Left forelimb (tissue), 1 donor: Measurements from ENCODE around the gene LY6G6D.
A peak's percentile ranks its signal among the peaks of the same experiment; 100 is the strongest.
"Not testable (repeated sequence)": the region's sequence is repeated elsewhere in the genome, so short reads cannot be mapped to it uniquely, and the experiment has no call there.

Experiments
- DNase-seq: peaks from one replicate; pipeline ENCODE4 v3.0.0-alpha.2; 2018; ENCODE audit warnings: low spot score

LY6G6D gene

DNA sequence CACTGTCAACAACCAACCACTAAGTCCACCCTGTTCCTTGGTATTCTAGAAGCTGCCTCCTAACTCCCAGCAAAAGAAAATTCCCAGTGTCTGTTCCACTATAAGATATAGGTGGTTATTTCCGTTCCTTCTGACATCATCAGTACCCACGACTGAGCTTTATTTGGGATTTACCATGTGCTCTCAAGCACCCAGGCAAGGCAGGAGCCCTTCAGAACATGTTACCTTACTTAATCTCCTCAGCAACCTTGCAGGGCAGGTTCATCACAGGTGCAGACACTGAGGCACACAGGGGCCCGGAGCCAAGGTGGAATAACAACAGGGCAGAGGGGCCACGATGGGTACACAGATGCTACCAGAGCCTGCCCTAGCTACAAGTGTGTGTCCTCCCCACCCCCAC, 22.8 kb upstream of the LY6G6D start:
- DNase-seq, result no peak

DNA sequence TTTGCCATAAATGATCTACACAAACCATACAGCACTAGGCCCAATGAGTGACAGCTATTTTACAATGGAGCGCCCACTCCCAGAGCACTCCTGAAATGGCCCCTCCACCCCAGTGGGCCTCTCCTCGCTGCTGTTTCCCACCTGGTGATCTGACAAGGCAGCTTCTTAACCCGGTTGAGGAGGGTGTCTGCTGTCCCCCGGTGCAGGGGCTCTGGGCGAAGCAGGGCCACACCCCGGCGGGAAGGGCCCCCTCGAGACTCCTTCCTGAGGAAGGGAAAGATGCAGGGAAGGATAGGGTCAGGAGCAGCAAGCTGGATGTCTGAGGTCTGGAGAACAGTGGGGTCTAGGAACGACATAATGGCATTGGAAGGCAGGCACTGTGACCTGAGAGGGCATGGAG, 22.3 kb upstream of the LY6G6D start:
- DNase-seq, result no peak

DNA sequence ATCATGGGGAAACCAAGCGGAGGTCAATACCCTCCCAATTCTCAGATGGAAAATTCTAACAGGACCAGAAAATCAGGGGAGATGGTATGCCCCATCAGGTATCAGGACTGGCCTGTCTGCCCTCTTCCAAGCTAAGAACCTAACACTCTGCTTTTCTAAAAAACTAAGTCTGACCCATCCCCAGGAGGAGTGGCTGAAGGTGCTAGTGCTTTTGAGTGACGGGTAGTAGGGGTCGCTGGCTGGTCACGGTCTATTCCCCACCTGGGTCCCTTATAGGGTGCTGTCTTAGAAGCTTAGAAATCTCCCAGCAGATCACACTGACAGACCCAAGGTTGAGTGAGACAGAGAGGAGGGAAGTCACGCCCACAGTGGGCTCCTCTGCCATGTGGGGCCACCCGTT, 21.6 kb upstream of the LY6G6D start:
- no peak for DNase-seq

DNA sequence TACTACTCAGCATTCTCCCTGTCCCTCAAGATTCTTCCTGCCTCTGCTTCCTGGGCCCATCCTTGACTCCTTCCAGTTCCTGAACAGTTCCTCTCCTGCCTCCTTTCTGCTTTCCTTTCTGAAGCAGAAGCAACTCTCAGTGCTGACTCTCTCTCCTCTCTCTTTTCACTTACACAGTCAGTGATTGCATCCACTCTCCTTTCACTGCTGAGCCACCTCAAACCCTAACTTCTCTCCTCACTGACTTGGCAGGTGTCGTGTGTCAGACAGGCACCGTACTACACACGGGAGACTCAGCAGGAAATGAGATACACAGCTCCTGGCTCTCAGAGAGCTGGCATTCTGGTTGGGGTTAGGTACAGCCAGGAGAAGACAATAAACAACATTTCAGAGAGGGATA, 17.6 kb upstream of the LY6G6D start:
- DNase-seq, result no peak

DNA sequence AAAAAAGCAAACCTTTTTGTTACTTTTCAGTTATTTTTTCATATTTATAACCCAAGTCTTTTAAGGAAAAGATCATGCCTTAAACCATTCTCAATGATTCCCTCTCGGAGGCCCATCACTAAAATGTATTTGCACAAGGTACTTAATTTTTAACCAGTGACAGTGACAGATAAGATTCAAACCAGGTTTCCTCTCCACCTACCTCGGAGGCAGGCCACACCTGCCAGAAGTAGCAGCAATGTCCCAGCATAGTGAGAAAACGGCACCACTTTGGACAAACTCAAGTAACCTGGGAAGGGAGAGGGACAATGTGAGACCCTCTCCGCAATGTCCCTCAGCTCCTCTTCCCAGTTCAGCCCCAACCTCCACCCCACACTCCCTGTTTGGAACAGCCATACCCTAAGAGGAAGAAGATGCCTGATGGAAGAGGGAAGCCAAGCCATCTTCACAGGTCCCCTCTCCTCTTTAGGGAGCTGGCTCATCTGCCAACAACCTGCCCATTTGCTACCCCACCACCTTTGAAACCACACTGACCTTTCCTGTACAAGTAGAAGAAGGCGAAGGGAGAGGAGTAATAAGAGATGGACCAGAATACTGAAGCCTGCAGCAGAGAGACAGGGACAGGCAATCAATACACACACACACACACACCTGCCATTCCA, 14.3 kb upstream of the LY6G6D start:
- DNase-seq, result no peak

DNA sequence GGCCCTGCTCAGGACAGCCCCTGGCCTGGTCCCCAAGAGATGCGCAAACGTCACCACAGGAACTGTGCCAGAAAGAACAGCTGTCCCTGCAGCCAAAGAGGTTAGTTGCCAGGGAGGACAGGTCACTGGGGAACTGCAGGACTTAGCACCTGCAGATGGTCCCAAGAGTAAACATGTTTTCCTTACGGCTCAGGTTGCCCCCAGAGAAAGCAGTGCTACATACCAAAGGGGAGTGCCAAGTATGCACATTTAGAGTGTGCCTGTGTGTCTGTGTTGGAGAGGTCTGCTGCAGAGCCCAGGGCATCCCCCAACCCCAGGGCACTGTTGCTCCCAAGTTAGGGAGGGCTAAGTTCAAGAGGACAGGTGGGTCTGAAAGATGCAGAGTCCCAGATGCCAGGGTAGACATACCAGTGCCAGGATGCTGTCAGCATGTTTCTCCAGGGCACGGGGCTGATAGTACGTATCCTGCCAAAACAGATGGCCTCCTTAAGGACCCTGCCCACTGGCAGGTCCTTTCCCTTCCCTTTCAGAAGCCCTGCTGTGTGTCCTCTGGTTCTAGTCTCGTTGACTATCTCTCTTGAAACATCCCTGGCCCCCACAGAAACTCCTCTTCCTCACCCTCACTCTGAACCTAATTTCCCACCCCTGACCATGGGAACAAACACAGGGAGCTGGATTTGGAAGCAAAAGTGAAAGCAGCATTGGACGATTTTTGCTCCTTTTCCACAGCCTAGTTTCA, 13.3 kb upstream of the LY6G6D start:
- DNase-seq, result no peak

DNA sequence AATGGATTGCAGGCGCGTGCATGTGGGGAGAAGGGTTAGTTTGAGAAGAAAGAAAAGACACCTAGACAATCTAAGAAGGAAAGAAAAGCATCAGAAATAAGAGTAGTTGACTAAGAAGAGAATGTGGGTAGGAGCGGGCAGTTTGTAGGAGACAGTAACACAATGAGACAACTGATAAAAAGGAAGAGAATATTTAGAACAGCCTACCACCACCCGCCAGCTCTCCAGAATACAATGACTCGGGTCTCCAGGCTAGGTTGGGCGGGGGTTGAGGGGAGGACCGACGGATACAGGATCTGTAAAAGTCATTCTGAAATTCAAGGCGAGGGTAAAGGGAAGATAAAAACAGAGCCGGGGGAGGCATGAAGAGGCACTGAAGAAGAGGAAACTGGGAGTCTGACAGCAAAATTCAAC, 12.7 kb upstream of the LY6G6D start:
- no peak for DNase-seq

DNA sequence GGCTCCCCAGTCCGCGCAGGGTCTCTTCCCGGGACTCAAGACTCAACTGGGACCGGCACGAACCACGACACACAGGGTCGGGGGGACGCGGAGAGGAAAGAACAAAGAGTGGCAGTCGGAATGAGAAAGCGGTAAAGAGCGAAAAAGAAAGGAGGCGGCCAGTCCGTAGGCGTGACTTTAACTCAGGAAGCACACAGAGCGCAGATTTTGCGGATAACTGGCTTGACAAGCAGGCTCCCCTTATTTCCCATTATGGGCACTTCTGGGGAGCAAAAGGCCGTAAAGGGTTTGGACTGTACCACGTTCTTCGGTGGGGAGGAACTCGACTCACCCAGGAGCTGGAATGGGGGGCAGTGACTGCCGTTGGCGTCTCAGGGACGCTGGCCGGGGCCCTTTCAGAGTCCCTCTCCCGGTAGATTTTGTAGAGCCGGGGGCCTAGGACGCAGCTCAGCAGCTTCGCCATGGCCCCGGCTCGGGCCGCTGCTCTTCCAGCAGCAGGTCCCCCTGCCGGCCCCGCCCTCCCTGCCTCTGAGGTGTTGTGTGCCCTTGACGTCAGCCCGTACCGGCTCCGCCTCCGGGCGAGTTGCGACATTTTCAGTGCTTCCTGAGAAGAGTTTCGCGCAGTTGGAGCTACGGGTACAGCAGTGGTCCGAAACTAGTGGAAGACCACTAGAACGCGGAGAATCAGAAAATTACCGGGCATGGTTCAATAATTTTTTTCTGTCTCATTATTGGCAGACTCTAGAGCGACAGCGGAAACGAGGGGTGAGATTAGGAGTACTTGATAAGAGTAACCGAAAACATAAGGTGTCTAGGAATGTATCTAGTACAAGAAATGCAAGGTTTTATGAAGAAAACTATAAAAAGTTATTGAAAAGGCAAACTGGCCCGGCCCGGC, 12.1 kb upstream of the LY6G6D start, which contains the start of gene ABHD16A:
Gene ABHD16A (minus strand): TSS at position 506 of the 898 bp plus-strand sequence. CDS start 43 bp downstream, at position 463.
- DNase-seq, result peak; percentile 99

DNA sequence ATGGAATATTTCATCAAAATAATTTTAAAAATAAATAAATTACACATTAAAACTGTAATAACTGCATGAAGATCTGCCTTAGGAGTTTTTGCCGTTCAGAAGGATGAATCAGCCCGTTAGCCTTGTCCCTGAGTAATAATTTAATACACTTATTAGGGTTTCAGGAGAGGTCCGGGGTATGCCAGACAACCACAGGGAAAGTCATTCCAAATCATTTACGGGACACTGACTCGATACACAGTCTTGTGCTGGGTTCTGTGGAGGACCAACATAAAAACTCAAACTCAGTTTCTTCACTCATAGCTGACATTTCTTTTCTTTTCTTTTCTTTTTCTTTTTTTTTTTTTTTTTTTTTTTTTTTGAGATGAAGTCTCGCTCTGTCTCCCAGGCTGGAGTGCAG, 9.2 kb upstream of the LY6G6D start:
- DNase-seq, result no peak

DNA sequence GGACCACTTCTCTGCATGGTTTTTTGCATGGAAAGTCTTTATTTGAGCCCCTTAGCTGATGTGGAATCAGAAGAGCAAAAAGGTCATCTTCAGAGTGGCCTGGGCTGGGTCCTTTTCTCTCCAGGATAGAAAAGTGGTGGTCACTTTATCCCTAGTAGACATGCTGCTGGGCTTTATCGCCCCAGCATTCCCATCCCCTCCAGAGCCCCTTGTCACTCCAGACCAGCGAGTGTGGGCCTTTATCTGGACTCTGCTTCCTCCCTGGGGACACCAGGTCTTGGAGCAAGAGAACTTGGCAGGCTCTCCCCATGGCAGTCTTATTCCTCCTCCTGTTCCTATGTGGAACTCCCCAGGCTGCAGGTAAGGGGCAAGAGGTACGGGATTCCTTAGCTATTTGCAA, 8.5 kb upstream of the LY6G6D start, which contains the start of gene LY6G6F:
Gene LY6G6F (plus strand): TSS at position 268 of the 400 bp plus-strand sequence. CDS start 41 bp downstream, at position 309.
- DNase-seq, result no peak

DNA sequence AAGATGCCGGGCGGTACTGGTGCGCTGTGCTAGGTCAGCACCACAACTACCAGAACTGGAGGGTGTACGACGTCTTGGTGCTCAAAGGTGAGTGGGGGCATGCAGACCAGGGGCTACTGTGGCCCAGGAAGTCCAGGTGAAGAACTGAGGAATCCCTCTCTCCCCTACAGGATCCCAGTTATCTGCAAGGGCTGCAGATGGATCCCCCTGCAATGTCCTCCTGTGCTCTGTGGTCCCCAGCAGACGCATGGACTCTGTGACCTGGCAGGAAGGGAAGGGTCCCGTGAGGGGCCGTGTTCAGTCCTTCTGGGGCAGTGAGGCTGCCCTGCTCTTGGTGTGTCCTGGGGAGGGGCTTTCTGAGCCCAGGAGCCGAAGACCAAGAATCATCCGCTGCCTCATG, 7.4 kb upstream of the LY6G6D start:
- DNase-seq, result no peak

DNA sequence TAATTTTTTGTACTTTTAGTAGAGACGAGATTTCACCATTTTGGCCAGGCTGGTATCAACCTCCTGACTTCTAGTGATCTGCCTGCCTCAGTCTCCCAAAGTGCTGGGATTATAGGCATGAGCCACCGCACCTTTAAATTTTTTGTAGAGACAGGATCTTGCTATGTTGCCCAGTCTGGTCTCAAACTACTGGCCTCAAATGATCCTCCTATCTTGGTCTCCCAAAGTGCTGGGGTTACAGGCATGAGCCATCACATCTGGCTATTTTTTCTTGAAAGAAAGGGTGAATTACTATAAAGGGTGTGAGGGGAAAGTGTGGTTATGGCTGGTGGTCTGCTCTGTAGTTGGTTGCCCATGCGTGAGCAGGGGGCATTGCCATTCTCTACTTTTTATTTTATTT, 6.9 kb upstream of the LY6G6D start:
- DNase-seq, result no peak

DNA sequence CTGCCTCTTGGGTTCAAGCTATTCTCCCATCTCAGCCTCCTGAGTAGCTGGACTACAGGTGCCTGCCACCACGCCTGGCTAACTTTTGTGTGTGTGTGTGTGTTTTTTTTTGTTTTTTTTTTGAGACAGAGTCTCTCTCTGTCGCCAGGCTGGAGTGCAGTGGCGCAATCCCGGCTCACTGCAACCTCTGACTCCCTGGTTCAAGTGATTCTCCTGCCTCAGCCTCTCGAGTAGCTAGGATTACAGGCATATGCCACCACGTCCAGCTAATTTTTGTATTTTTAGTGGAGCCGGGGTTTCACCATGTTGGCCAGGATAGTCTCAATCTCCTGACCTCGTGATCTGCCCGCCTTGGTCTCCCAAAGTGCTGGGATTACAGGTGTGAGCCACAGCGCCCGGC, 6.0 kb upstream of the LY6G6D start:
- not testable (repeated sequence) for DNase-seq

DNA sequence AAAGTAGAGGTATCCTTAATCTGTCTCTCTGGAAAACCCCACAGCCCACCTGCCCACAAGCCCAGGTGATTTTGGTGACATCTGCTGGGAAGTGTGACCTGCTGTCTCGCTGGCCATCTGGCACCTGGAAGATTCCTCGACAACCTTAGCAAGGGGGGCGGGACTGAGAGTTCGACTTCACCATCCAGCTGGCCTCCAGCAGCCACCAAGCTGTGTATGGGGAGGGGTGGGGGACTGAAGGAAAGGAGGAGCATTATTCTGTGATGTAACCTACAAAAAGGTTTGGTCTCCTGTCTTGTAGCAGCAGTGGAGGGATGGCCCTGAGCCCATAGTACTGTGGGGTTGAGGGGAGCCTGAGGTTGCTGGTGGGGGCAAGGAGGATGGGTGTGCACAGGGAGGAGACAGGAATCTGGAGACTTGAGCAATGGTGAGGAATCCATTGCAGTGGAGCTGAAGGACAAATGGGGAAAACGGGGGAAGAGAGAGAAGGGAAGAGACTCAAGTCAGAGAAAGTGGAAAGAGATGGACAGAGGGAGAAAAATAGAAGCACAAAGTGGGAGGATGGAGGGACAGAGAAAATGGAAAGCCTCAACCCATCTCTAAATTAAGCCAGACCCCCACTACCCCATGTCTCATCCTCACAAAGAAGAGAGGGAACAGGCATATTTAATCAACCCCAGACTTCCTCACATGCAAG, 4.5 kb upstream of the LY6G6D start:
- no peak for DNase-seq

DNA sequence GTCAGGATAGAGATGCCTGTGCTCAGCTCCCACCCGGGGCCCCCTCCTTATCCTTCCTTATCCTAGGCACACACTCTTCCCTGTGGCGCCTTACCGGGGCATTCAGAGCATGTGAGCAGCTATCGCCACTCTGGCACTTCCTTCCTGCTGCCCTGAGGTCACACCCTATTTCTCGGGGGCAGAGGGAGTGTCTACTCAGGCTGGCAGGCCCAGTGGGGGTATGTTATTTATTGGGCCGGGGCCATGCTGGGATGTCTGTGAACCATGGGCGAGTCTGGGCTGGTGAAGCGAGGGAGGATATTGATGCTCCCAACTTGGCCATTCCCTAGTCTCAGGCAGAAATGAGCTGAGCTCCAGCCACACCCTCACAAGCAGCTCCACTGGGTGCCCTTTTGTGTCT, 3.9 kb upstream of the LY6G6D start:
- no peak for DNase-seq

DNA sequence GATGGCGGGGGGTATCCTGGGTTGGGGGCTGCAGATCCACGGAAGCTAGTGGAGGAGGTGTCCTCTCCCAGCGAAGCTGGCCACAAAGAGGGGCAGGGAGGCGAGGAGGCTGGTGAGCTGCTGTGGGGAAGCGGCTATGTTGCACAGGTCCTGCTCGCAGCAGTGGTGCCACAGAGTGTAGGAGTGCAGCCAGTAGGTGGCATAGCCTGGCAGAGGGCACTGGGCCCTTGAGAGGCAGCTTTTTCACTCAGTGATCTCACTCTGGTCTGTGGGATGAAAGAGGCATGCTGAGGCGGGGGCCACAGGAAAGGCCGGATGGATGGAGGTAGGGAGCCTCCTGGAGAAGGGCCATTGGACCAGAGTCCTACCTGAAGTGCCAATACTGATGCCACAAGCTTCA, 2.9 kb upstream of the LY6G6D start:
- DNase-seq, result no peak

DNA sequence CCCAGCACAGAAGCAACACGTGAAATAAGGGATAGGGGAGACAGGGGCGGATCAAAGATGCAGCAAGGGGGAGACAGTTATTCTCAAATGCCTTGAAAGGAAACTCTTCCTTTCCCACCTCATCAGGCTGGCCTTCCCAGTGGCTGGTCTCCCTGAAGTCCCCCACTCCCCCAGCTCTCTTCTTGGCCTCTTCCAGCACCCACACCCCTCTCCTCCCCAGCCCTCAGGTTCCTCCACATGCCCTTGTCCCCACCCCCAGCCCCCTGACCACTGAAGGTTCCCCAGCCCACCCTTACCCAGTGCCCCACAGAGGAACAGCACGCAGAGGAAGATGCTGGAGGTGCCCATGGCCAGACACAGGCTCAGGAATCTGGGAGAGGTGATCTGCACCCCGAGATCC, 1.7 kb upstream of the LY6G6D start:
- no peak for DNase-seq

DNA sequence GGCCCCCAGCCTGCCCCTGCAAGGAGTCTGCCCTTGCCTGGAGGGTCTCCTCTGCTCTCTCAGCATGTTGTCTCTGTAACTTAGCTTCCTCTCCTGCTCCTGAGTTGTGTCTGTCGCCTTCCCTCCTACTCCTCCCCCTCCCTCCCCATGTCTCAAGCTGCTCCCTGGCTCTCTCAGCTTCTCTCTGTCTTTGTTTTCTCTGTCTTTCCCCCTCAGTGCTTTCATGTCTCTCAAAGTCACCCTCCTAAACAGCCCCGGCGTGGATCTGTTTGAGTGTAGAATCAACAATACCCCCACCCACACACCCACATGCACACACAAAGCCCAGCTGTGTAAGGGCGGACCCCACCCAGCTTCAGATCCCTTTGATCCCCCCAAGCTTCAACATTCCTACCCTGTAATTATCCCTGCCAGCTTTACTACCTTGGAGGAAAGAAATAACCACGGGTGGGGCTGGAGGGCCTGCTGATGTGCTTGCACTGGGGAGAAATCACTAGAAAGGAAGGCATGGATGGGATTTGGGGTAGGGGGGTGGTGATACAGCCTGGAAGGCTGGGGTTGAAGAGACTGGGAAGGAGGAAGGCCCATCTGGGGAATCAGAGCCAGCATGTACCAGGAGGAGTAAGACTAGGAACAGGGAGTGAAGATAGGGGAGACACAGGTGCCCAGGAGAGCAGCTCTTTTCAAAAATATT, 1.0 kb upstream of the LY6G6D start:
- DNase-seq, result no peak

DNA sequence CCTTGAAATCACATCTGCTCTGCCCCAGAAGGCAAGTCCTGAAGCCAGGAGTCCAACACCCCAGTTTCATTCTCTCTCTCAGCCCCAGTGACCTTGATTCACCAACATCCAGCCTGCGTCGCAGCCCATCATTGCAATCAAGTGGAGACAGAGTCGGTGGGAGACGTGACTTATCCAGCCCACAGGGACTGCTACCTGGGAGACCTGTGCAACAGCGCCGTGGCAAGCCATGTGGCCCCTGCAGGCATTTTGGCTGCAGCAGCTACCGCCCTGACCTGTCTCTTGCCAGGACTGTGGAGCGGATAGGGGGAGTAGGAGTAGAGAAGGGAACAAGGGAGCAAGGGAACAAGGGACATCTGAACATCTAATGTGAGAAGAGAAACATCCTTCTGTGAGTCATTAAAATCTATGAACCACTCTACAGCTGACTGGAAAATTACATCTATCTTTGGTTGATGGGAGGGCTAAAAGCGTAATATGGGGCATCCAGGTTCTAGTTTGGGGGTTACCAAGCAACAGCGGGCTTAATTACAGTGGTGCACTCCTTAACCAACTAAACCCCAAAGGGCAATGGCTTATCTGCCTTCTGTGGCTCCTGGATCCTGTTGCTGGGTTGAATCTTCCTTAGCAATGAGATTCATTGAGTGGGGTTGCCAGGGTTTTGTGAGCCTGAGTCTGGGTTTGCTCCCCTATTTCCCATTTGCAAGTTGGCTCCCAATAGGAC, 2.5 kb downstream of the LY6G6D start:
- DNase-seq, result peak; percentile 63

DNA sequence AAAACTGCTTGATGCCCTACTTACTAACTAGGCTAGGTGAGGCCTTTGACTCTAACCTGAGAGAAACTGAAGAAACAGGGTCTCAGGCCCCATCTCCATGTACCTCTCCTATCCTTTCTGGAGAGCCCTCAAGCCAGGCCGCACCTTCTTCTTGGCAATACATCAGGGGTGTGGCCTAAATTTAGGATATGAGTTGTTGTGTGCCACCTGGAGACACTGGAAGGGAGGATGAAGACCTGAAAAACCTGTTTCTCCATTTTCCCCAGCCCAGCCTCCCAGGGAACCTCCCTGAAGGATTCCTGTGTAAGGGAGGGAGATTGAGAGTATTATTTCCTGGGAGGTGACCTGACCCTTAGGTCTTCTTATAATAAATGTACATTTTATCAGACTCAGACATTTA, 3.1 kb downstream of the LY6G6D start:
- DNase-seq, result no peak

DNA sequence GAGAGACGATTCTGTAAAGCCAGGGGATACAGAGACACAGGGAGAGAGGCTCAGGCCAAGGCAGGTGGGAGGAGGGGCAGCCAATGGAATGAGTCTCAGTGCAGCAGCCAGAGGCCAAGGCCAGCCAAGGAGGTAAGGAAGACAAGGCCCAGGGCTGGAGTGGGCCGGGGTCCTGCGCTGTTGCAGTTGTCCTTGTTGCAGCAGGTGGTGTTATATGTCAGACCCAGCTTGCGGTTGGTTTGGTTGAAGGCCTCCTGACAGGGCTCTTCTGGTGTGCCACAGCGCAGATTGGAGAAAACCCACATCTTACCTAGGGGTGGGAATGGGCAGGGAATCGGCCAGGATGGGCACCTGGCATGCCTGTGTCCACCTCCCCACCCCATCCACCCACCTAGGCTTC, 3.9 kb downstream of the LY6G6D start:
- no peak for DNase-seq
